Measurements from ENCODE around the gene NCAM2.

GRCh38 chr21:21137986-21138385, 139.8 kb downstream of the NCAM2 start:
- TF ChIP-seq CTCF (IDR thresholded peaks at IDR 0.05) (no peak), EZH2 (IDR thresholded peaks at IDR 0.05; ENCODE audit: borderline replicate concordance, insufficient read depth, low read depth, low read length, poor library complexity, severe bottlenecking) (no peak)
